NOMO-1 treated with dmso at 0.1 percent for 144 hours (cell line): ENCODE measurements around the gene PEMT.
"Not testable (repeated sequence)": the region's sequence is repeated elsewhere in the genome, so short reads cannot be mapped to it uniquely, and the experiment has no call there.

Experiments used
- DNase-seq: peaks from one replicate; lab custom pipeline; 2025; ENCODE audit not compliant: unreplicated experiment; lab: John Stamatoyannopoulos, UW

The PEMT gene

DNA sequence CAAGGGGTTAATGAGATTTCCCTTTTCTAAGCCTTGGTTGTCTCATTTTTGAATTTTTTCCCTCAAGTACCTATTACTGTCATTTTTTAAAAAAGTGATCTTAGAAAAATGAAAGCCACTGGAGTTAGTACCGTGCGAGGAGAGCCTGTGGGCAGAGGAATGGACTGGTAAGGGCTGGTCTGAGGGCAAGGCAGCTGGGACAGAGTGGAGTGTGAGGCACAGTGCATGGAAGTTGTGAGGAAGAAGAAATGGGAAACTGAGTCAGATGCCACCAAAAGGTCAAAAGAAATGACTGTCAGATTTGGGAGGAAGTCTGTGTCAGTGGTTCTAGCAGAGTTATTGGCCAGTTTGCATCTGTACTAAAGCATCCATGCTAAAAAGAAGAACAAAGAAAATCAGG, 103.5 kb downstream of the PEMT start:
- no peak for DNase-seq

DNA sequence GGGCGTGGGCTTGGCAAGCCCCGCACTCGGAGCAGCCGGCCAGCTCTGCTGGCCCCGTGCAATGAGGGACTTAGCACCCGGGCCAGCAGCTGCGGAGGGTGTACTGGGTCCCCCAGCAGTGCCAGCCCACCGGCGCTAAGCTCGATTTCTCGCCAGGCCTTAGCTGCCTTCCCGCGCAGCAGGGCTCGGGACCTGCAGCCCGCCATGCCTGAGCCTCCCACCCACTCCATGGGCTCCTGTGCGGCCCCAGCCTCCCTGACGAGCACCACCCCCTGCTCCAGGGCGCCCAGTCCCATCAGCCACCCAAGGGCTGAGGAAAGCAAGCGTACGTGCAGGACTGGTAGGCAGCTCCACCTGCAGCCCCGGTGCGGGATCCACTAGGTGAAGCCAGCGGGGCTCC, 105.1 kb downstream of the PEMT start:
- DNase-seq: not testable (repeated sequence)

DNA sequence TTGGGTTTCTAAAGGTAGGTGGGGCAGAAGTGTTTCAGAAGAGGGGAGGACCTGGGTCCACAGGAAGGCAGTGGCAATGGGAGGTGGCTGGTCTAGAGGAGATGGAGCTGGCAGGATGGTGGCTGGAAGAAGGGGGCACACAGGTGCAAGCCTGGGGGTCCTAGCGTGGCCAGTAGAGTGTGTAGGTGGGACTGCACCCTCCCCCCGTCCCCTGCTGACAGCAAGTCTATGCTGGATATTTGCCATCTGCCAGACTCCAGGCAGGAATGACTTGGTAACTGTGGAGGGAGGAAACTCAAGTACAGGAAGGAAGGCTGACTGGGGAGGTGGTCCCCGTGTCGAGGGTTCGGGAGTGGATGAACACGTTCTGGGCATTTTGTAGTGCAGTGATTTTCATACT, 106.1 kb downstream of the PEMT start:
- no peak for DNase-seq

DNA sequence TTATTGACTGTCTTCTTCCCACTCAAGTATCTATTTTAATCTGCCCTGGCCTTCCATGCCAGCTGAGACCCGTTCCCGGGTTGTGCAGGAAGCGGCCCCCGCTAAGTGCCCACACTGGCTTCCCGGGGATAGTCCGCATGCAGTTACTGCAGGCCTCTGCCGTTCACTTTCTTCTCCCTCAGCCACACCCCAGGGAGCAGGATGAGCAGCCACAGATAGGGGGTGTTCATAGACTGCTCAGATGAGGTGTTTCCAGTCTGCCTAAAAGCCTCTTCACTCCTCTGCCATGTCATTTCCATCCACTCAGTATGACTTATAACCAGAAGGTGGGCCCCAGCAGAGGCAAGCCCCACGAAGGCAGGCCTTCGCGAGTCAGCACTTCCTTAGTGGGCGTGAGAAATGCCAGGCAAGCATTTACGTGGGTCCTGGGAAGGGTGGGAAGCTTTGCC, 107.0 kb downstream of the PEMT start:
- DNase-seq: no peak

DNA sequence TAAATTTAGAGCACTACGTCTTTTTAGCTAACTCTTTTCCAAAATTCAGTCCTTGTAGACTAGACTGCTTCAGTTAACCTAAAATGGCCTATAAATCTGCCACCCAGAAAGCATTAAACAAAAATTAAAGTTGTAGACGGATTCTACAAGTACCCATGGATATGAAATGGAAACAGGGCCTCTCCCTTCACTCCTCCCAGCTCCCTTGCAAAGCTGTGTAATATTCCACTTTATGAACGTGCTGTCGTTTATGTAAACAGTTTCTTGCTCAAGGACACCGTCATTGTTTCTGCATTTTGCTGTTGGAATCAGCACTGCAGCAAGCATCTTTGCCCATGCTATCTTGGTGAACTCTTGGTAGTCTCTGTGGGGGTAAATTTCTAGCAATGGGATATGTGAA, 109.6 kb downstream of the PEMT start:
- DNase-seq: no peak

DNA sequence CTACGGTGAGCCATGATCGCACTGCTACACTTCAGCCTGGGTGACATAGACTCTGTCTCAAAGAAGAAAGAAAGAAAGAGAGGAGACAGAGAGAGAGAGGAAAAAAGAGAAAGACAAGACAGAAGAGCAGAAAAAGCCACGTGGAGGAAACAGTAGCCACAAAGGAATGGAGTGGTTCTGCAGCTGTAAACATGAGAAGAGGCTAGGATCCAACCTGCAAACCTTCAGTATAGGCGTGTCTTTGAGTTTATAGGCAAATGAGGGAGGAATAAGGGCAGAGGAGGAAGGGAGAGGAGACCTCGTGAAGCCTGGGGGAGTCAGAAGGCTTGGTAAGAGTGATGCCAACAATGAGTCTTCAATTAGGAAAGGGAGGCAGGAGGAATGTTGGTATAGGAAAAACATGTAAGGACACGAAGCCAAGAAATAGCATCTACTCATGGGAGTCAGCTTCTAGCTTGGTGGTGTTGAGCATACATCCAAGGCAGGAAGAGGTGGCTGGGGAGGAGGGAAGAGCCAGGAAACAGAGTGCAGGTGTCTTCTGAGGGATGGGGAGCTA, 110.8 kb downstream of the PEMT start:
- DNase-seq: no peak

DNA sequence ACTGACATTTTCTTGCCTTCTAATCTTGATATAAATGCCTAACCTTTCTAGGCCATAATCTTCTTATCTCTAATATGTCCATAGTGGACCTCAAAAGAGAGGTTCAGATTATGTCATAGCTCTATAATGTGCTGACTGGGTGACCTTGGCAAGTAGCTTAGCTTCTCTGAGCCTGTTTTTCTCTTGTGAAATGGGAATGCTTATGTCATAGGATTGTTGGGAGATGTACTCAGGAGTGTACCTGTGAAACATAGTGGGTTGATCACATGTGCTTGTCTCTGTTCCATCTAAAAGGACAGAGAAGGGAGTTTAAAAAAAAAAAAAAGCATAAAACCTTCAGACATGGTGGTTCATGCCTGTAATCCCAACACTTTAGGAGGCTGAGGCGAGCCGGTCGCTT, 112.3 kb downstream of the PEMT start:
- DNase-seq: no peak

DNA sequence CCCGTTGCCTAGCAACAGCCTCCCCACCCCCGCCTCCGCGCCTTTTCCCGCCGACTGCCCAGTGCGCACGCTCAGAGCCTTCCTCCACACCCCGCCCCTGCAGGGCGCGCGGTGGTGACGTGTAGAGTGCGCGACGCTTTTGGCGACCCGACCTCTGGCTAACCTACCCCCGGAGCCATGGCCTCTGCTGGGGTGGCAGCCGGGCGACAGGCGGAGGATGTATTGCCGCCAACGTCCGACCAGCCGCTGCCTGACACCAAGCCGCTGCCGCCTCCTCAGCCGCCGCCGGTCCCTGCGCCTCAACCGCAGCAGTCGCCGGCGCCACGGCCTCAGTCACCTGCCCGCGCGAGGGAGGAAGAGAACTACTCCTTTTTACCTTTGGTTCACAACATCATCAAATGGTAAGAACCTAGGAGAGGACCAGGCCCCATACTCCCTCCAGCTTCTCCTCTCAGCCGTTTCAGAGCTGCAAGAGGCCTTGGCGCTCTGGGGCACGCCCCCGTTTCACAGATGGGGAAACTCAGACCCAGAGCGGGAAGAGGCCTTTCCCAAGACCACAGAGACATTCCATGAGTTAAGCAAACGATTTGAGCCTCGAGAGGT, 114.5 kb downstream of the PEMT start, which contains the start of gene MED9:
Gene MED9, plus strand, starts transcription at position 136 of the 603 bp plus-strand sequence. Its CDS starts 42 bp downstream, at position 178.
- peak; percentile 89 for DNase-seq

DNA sequence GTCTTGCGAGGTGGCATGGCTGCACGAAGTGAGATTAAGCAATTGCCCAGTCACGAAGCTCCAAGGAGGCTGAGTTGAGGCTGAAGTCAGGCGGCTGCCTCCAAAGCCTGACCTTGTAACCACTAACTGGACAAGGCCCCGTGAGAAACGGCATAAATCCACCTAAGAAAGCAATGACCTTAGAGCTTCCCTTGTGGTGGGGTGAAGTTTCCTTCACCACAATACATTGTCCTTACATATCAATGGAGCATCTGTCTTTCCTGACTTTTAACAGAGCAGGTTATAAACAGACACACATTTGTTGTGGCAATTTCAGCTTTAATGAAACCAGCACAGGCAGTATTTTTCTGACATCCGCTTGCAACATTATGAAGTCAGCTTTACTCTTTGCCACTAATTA, 117.2 kb downstream of the PEMT start:
- peak; percentile 81 for DNase-seq

DNA sequence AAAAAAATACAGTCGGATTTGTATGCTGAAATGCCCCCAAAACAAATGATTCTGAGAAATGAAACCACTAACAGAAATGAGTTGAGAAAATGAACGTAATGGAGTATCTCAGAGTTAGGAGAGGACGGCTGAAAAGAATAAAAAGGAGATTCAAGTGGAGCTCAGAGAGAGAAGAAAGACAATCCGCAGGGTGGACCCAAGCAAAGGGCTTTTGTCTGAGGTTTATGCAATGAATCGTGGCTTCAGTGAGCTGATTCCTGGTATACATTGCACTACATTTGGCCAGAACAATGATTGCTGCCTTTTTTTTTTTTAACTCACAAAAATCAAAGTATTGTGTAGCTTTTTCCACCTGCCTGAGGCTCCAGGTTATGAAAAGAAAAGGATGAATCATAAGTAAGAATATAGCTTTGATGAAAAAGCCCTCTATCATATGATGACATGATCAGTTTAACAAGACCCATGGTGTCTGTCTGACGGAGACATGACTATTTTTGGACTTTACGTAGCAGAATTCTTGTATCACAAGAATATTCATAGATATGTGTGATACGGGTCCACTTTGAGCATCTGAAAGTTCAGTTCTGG, 119.1 kb downstream of the PEMT start:
- DNase-seq: no peak

DNA sequence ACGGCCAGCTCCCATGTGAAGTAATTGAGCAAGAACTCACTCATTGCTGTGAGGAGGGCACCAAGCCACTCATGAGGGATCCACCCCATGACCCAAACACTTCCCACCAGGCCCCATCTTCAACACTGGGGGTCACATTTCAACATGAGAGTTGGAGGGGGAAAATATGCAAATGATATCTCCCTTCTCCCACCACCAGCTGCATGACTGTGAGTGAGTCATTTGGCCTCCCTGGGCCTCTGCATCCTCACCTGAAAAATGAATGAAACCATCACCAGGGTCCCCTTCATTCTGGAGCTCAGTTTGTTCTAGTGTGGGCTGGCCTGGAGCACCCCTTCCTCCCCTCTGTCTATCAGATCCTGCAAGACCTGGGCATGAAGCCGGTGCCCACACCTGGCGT, 121.5 kb downstream of the PEMT start:
- DNase-seq: no peak

DNA sequence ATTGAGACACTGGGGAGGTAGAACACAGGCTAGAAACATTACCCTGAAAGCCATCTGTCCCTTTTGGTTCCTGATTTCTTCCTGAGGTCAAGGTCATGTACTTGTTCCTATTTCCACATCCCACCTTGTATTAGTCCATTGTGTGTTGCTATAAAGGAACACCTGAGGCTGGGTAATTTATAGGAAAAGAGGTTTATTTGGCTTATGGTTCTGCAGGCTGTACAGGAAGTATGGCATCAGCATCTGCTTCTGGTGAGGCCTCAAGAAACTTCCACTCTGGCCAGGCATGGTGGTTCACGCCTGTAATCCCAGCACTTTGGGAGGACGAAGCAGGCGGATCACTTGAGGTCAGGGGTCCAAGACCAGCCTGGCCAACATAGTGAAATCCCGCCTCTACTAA, 122.2 kb downstream of the PEMT start:
- DNase-seq: no peak

DNA sequence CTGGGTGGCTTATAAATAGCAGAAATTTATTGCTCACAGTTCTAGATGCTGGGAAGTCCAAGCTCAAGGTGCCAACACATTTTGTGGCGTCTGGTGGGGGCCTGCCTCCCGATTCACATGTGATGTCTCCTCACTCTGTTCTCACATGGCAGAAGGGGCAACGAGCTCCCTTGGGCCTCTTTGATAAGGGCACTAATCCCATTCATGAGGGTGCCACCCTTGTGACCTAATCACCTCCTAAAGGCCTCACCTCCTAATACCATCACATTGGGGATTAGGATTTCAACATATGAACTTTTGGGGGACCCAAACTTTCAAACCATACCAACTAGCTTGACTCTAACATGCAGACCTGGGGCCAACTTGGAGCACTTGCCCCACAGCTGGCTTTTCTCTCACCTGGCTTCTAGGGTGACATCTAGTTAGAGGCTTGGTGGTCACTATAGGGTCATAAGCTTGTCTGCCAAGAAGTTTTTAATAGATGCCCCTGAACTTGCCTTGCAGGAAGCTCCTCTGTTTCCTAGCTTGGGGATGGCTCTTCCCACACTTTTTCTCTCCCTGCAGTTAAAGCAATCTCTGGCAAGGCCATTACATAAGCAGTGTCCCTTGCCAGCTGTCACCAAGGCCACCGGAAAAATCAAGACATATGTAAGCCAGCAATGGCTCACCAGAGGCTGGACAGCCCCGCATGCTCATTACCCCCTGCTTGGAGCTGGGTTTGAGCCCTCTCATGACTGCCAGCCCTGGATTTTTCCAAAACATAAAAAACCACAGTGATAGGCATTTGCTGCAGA, 123.1 kb downstream of the PEMT start:
- DNase-seq: no peak

DNA sequence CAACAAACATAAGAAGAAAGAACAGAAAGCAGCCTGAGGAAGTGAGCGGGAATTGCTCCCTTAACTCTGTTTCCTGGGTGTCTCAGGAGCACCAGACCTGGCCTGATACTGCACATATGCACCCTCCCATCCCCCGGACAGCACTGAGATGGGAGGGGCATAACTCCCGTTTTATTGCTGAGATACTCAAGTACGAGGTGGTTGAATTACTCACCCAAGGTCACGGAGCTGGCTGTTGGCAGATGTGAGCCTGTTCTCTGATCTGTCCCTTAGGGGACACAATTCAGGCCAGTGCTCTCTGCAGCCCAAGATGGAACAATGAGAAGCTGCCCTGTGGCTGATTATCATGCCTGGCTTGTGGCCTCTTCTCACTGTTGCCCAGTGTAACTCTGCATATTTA, 123.8 kb downstream of the PEMT start:
- no peak for DNase-seq

DNA sequence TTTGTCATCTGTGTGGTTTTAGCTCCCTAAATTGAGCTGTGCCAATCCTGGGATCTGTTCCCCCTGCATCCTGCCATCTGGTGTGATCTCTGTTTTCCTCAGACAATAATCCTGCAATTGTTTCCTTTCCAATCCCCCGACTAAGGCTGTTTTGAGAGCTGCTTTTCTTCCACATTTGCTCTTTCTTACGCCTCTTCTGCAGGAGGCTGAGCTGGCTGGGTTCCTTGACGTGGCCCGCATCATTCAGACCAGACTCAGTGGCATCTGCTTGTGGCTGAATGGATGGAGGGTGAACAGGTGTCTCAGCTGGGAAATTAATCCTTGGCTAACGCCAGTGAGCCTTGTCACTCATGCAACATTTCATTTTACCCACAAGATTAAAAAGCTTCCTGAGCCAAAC, 124.5 kb downstream of the PEMT start:
- DNase-seq: no peak

DNA sequence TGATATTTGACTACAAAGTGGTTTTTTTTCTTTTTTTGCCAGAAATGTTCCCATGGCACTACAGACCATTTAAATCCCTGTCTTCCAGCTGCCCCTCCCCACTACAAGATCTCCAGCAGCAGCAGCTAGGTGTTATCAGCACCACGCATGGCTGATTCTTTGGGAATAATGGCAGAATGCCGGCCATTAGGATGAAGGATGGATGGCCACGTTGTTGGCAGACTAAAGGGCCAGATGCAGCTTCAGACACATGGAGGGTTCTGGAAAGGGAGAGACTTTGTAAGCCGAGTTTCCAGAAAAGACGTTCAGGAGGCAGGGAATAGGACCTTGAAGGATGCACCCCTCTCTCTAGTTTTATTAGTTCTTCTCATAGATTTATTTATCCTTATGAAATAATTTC, 125.0 kb downstream of the PEMT start:
- DNase-seq: no peak

DNA sequence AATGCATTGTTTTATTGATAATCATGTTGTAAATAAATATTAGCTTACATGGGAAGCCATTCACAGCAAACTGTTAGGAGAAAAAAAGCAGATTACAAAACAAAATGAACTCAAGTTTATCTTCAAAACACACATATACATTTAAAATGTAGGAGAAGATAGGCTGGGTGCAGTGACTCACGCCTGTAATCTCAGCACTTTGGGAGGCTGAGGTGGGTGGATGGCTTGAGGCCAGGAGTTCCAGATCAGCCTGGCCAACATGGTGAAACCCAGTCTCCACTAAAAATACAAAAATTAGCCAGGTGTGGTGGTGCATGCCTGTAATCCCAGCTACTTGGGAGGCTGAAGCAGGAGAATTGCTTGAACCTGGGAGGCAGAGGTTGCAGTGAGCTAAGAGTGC, 125.6 kb downstream of the PEMT start:
- DNase-seq: not testable (repeated sequence)

DNA sequence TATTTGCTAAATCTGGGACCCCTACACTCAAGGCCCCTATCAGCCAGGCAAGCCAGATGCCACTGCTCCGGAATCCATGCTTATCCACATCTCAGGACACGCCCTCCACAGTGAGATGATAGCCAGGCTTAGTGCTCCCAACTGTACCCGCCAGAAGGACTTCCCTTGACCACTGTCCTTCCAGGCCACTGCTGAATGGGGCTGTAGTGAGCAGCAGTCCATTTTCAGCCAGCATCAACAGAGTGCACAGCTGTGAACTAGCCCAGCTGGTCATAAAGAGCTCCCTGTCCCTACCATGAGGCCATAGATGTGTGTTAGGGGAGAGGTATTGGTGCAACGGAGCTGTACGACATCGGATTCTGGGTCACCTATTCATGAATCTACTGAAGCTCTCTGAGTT, 127.7 kb downstream of the PEMT start:
- no peak for DNase-seq

DNA sequence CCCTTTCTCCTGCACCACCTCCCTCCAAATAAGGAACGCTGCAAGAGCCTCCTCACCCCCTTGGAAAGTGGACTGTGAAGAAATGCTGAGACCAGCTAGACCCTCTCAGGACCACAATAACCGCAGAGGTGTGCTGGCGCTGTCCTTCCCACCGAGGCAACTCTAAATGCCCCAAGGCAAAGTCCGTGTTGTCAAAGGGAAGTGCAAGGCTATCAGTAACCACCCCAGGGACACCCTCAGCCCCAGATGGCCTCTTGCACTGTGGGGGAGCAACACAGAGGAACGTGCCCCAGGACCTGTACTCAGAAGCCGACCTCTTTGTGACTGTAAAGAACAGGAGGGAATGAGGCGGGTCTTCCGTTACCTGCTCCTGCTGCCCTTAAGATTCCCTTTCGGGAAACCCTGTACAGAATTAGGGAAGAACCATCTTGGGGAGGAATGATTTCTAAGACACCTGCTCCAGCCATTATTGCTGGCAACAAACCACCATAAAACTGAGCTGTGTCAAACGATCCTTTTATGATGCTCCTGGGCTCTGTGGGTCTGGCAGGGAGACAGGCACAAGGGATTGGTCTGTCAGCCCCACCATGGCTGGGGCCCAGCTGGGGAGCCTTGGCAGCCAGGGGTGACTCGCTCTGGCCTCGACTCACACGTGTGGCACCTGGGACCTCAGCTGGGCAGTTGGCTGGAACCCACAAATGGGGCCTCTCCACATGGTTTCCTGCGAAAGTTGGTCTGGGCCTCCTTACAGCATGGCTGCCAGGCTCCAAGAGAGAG, 129.3 kb downstream of the PEMT start:
- no peak for DNase-seq

DNA sequence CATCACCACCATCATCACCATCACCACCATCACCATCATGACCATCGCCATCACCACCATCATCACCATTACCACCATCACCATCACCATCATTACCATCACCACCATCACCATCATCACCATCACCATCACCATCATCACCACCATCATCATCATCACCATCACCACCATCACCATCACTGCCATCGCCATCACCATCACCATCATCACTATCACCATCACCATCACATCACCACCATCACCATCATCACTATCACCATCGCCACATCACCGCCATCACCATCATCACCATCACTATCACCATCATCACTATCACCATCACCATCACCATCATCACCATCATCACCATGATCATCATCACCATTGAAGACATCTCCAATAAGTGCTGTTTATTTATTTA, 131.5 kb downstream of the PEMT start:
- DNase-seq: no peak

DNA sequence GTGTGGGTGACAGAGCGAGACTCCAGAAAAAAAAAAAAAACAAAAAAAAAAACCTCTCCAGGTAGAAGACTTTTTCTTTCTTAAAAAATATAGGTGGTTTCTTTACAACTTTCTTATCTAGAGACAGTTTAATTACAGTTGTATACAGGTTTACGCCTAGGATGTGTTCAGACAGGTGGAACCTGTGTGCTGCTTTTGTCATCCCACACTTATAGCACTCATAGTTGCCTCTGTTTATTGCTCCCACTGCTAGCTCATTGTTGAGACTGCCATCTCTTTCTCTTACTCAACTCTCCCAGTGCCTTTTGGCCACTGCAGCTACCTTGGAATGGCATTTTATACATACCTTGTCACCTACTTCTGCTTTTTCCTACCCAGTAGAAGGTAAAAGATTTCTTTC, 133.8 kb downstream of the PEMT start:
- no peak for DNase-seq
